Tracheal epithelial cell (primary cell): ENCODE data around the gene RPS5. TPM values are rescaled to one million over a fixed set of nuclear protein-coding genes. Genes with fewer than 3 reads are reported as not detected.

ENCODE experiments used
- total RNA-seq: library from RNA; depleted of rRNA; stranded (reverse); fragments of >200 nt; gene quantifications from 2 replicates; pipeline ENCODE4 v1.2.1, GENCODE V29; 2014

The RPS5 gene
- total RNA-seq, result 3,310 and 4,284 TPM in 2 replicates

DNA sequence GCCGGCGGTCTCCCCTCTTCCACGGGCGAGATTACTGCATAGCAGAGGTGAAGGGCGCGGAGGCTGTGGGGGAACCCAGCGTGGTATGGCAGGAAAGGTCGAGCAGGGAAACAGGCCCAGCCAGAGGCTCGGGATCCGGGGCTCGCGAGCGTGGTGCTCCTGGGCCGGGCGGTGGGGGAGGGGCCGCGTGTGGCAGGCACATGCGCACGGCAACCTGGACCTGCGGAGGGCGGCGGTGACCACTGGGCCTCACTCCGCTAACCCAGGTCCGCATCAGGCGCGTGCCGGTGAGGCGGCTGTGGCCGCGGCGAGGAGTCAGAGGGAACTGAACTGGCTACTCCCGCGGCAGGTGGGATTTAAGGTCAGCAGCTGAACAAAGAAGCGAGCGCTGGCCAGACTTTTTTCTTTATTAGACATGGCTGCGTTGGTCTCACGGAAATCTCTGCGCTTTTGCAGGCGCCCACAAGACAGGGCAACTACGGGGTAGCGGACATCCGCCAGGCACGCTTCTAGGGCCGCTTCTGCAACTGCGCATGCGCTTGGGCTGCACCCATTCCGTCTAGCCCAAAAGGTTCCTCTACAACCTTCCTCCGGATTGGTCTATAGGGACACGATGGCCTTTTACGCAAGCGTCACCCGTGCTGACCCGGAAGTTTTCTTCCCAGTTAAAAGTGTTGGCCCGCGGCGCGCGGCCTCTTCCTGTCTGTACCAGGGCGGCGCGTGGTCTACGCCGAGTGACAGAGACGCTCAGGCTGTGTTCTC is at the start of gene RPS5:
RPS5 (plus strand) TSS at position 694 of the 762 bp plus-strand sequence. CDS start 869 bp downstream, outside the sequence.

DNA sequence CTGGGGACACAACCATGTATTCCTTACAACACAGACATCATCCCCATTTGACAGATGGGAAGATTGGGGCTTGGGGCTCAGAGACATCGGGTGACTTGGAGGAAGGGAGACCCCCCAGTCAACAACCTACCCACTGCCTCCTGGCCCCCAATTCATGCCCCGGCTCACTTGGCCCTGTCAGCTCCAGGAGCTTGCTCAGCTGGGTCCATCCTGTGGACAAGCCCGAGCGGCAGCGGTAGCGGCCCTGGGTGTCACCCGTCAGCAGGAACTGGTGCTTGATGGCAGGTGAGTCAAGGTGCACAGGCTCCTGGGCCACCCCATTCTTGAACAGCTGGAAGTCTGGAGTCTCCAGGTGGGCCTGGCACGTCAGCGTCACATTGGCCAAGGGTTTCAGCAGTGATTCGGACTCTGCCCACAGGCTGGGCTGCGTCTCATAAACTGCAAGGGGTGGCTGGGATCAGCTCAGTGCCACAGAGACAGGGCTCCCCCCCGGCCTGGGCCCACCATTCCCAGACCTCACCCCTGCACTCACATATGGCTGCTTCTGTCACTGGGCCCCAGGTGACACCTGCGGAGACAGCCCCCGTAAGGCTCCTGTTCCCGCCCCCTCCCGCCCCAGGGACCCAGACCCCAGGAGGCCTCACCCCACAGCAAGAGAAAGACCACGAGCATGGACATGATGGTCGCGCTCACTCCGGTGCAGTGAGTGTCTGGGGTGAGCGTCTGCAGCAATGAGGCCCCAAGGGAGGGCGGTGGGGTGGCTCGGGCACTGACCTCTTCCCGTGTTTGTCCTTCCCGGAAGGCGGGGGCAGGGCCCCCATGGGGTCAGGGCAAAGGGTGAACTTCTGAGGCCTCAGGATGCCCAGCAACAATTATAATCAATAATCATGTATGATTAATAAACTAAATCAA is 34.1 kb upstream of the RPS5 start, which contains the start of gene A1BG:
A1BG (minus strand) TSS at position 733 of the 912 bp plus-strand sequence; CDS start at position 678, 55 bp downstream.

DNA sequence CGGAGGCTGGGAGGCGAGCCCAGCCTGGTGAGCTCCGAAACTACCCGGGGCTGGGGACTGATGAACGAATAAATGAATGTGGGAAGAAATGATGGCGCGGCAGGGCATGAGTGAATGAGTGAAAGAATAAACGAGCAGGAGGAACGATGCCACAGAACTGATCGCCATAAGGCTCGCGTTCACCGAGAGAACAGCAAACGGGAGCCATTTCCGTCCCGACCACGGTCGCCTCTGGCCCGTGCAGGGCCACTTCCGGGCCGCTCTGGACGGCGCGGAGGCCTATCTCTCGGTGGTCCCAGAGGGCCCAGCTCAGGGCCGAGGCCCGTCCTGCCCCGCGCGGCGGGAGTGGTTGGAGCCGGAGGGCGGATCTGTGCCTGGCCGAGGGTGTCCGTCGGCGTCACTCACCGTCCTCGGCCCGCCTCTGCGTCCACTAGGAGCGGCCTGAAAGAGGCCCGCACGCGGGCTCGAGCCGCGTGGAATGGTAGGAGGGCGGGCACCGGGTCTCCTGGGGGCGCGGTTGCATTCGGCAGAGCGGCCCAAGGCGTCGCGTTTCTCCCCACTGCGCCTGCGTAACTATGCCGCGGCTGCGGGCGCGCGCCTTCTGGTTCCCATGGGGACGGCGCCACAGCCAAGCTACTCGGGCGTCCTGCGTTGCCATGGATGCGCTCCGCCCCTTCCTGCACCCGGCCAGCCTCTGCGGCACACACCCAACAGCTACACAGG is 24.6 kb upstream of the RPS5 start, which contains the start of gene ZNF497:
ZNF497 (minus strand) TSS at position 480 of the 723 bp plus-strand sequence. CDS start 5,116 bp downstream, outside the sequence.

DNA sequence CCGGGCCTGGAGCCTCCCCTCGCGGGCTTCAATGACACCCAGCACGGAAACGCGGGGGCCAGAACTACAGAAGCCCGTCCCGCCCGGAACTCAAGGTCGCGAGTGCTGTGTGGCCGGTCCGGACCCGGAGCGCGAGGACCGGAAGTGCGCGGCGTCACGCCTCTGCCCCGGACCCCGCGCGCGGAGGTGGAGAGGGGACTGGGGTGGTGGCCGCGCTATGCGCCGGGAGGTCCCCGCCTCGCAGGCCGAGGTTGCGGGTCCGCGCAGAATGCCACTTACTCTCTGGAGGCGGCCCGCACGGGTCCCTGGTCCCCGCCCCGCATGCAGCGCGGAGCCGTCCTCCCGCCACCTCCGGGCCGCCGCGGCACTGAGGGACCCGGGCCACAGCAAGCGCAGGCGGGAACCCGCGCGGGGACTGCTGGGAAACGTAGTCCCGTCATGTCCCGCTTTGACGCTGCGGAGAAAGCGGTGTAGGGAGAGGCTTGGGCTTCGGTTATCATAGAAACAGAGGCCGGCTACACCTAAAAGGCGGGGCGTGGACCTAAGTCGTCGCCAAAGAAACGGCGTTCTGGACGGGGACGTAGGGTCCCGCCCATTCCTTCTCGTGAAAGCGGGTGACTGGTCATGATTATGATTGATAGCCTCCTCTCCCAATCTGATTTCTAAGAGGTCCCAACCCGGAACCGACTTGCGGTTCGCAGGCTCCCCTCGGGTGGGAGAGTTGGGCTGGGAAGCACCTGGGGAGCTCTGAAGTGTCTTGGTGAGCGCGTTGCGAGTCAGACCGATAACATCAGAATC is 6.2 kb upstream of the RPS5 start, which contains the start of gene ZNF837:
ZNF837 (minus strand) TSS at position 369 of the 798 bp plus-strand sequence. CDS start 11,698 bp downstream, outside the sequence.

DNA sequence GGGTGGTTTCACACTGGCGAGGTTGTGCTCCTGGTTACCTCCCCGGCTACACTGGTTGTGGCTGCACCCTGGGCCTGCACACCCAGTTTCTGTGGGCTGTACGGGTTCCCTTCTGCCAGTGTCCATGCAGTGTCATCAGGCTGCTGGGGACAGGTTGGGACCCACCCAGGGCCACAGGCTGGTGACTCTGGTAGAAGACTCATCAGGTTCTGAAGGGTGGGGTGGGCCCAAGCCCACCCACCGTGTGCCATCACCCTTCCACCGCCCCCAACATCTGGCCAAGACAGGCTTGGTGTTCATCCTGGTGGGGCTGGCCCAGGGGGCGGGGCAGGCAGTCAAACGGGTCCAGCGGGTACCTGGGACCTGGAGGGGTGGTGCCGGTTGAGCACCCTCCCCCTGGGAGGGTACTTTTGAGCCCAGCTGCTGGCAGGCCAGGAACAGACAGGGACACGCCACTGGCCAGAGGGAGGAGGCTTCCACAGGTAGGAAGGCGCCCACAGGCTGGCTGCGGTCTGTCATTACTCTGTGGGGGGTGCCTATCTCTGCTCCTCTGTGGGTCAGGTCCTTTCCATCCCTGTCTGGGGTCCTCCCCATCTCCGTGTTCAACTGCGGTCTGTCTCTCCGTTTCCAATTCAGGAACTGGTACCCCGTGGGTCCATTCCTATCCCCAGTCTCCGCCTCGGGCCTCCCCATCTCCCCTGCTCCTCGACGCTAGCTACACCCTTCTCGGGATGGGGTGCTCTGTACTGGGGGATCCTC is 8.3 kb downstream of the RPS5 start, which contains the start of gene RNF225:
RNF225 (plus strand) TSS at position 437 of the 759 bp plus-strand sequence. CDS start 434 bp downstream, outside the sequence.

DNA sequence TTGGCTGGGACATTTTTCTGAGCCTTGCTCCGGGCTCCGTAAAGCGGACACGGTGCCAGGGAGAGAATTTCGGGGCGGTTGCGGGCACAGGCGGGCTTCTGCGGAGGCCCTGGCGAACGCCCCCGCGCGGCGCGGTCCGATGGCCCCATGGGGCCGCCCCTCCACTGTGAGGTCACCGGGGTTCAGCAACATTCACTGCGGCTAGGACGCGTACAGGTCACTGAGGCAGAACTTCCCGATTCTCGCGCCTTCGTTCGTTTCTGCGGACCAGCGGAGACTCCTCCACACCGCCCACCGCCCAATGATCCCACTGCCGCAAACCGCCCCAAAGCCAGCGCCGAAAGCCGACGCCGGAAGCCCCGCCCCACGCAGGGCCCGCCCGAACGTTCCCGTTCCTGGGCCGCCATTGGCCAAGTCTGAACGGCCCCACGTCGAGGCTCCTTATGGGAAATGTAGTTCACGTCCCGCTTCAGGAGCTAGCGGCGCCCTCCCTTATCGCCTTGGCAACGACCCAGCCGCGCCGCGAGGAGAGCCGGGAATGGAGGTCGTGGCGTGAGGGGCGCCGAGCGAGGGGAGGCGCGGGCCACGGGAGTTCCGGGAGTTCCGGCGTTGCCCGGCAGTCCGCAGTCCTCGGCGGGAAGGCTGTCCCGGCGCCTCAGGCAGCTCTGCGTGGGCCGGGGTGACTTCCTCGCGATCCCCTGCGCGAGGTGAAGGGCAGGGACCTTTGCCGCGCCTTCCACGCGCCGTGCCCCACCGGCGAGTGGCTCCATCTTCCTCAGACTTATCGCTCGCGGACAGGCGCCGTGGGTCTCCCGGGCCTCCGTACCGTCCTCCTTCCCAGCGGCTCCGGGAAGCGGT is 21.3 kb downstream of the RPS5 start, which contains the start of gene ZNF584:
ZNF584 (plus strand) TSS at position 498 of the 858 bp plus-strand sequence. CDS start 499 bp downstream, outside the sequence.

DNA sequence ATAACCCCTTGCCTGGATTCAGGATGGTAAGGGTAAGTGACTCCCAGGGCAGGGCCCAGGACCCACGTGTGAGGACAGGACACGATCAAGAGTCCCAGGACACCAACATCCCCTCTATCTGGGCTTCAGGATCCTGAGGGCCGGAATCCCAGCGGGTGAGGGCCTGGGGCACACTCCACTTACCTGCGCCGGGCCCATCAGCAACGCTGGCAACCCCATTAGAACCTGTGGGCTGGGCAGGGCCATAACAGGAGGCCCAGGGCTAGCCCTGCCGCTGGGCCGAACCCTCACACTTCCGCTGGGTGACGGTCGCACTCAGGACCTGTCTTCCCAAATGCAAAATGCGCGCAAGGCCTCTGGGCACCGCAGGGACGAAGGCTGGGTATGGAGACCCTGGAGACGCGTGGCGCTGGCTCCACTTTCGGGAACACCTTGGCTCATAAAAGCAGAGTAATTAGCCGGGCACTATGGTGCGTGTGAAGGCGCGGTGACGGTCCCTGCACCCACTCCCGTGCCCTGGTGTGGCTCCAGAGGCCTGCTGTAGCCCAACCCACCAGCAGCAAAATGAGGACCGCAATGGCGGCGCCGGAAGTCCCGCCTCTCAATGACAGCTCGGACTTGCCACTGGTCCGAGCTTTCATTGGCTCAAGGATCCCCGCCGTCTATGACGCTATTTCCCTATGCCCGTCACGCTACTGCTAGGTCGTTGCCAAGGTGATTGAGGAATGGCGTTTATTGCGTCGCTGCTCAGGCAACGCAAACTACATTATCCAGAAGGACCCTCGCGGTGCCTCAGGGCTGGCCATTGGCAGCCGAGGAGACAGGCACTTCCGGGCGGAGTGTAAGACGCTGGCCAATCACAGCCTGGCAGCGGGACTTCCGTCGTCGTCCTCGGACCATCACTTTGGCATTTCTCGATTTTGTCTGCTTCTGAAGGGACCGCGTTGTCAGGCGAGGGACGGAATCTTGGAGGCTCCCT is 52.8 kb downstream of the RPS5 start, which contains the start of gene ZNF132:
ZNF132 (minus strand) TSS at position 578 of the 979 bp plus-strand sequence; CDS start at position 246, 332 bp downstream.

Other genes starting within 250 kb of the RPS5 start
- 10.1 and 13.6 TPM in 2 replicates for gene ZNF329, start 236.5 kb upstream of the RPS5 start, total RNA-seq
- 25.8 and 30.3 TPM in 2 replicates for gene ZNF274, start 204.2 kb upstream of the RPS5 start, total RNA-seq
- gene ZNF544, start 158.4 kb upstream of the RPS5 start, total RNA-seq, result 58.0 and 70.1 TPM in 2 replicates
- gene ZNF8, start 108.3 kb upstream of the RPS5 start, total RNA-seq, result 3.9 and 4.3 TPM in 2 replicates
- gene ERVK3-1, start 81.9 kb upstream of the RPS5 start, total RNA-seq, result 25.8 and 30.4 TPM in 2 replicates
- 2.2 and 2.6 TPM in 2 replicates for gene ZSCAN22, start 60.3 kb upstream of the RPS5 start, total RNA-seq
- 4.8 TPM in 1 of 2 replicates, not detected in the other for gene A1BG, start 33.8 kb upstream of the RPS5 start, total RNA-seq
- 1.9 and 2.1 TPM in 2 replicates for gene ZNF497, start 24.5 kb upstream of the RPS5 start, total RNA-seq
- gene ZNF837, start 6.2 kb upstream of the RPS5 start, total RNA-seq, result 1.9 and 6.6 TPM in 2 replicates
- gene RNF225, start 8.4 kb downstream of the RPS5 start, total RNA-seq, result 0.48 and 3.0 TPM in 2 replicates
- 10.6 and 10.9 TPM in 2 replicates for gene ZNF584, start 21.4 kb downstream of the RPS5 start, total RNA-seq
- 4.0 and 5.5 TPM in 2 replicates for gene ZNF132, start 52.9 kb downstream of the RPS5 start, total RNA-seq
- gene ZNF324B, start 64.4 kb downstream of the RPS5 start, total RNA-seq, result 8.1 and 10.4 TPM in 2 replicates
- 8.3 and 15.4 TPM in 2 replicates for gene ZNF324, start 79.8 kb downstream of the RPS5 start, total RNA-seq
- 4.3 and 4.7 TPM in 2 replicates for gene ZNF446, start 89.1 kb downstream of the RPS5 start, total RNA-seq
- gene SLC27A5, start 124.7 kb downstream of the RPS5 start, total RNA-seq, result 7.5 and 11.1 TPM in 2 replicates
- gene ZBTB45, start 132.5 kb downstream of the RPS5 start, total RNA-seq, result 3.6 and 4.7 TPM in 2 replicates
- 301 and 311 TPM in 2 replicates for gene TRIM28, start 156.8 kb downstream of the RPS5 start, total RNA-seq
- 92.1 and 101 TPM in 2 replicates for gene CHMP2A, start 167.8 kb downstream of the RPS5 start, total RNA-seq
- gene UBE2M, start 171.3 kb downstream of the RPS5 start, total RNA-seq, result 39.2 and 72.8 TPM in 2 replicates
- 9.9 and 19.0 TPM in 2 replicates for gene MZF1, start 186.1 kb downstream of the RPS5 start, total RNA-seq